ENCODE results near the gene NAALAD2.
"Not testable (repeated sequence)": the region's sequence is repeated elsewhere in the genome, so short reads cannot be mapped to it uniquely, and the experiment has no call there.

Gene NAALAD2

DNA sequence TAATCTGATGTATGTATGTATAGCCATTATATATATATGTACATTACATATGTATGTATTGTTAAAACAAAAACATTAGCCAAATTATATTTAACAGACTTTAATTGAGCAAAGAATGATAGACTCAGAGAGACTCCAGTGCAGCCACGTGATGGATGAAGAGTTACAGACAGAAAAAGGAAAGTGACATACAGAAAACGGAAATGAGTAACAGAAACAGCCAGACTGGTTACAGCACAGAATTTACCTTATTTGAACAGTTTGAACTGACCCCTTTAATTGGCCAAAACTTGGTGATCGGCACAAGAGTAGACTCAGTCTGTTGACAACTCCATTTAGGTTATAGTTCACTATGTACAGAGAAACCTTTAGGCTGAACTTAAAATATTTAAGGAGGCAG is 53.4 kb downstream of the NAALAD2 start:
- Histone ChIP-seq H3K9me3 (ENCODE audit: control insufficient read depth in 2 of 2, low read length in 2 of 2) (no peaks in the 10 kb centered on the region), H3K4me1 (ENCODE audit: control insufficient read depth in 2 of 2, insufficient read depth in 2 of 2, low read length in 2 of 2) (no peaks in the 10 kb centered on the region), H3K9ac (ENCODE audit: low read depth in 1 of 2, low read length in 2 of 2) (no peak overlapping the region), H3K27ac (ENCODE audit: low read depth in 2 of 2, low read length in 2 of 2) (no peak overlapping the region), H3K36me3 (ENCODE audit: control insufficient read depth in 2 of 2, insufficient read depth in 2 of 2, low read length in 2 of 2) (no peaks in the 10 kb centered on the region), H3K4me3 (ENCODE audit: low read length in 2 of 2) (no peak overlapping the region), H3K27me3 (ENCODE audit: control insufficient read depth in 2 of 2, insufficient read depth in 2 of 2, low read length in 2 of 2) (no peaks in the 10 kb centered on the region)

- Histone ChIP-seq H3K9ac (ENCODE audit: low read depth in 1 of 2, low read length in 2 of 2) (no peak overlapping the region), H3K9me3 (ENCODE audit: control insufficient read depth in 2 of 2, low read length in 2 of 2) (no peaks in the 10 kb centered on the region), H3K27ac (ENCODE audit: low read depth in 2 of 2, low read length in 2 of 2) (no peak overlapping the region), H3K36me3 (ENCODE audit: control insufficient read depth in 2 of 2, insufficient read depth in 2 of 2, low read length in 2 of 2) (no peaks in the 10 kb centered on the region), H3K4me1 (ENCODE audit: control insufficient read depth in 2 of 2, insufficient read depth in 2 of 2, low read length in 2 of 2) (no peaks in the 10 kb centered on the region), H3K27me3 (ENCODE audit: control insufficient read depth in 2 of 2, insufficient read depth in 2 of 2, low read length in 2 of 2) (no peaks in the 10 kb centered on the region), H3K4me3 (ENCODE audit: low read length in 2 of 2) (no peak overlapping the region)
These were observed 54.5 kb downstream of the NAALAD2 start for GRCh38 chr11:90189011-90189410.

GRCh38 chr11:90192869-90193582 is 58.6 kb downstream of the NAALAD2 start:
- H3K27me3 ChIP-seq (ENCODE audit: control insufficient read depth in 2 of 2, insufficient read depth in 2 of 2, low read length in 2 of 2) = no peaks in the 10 kb centered on the region
- no peaks in the 10 kb centered on the region for H3K4me1 ChIP-seq (ENCODE audit: control insufficient read depth in 2 of 2, insufficient read depth in 2 of 2, low read length in 2 of 2)
- no peak overlapping the region for H3K9ac ChIP-seq (ENCODE audit: low read depth in 1 of 2, low read length in 2 of 2)

DNA sequence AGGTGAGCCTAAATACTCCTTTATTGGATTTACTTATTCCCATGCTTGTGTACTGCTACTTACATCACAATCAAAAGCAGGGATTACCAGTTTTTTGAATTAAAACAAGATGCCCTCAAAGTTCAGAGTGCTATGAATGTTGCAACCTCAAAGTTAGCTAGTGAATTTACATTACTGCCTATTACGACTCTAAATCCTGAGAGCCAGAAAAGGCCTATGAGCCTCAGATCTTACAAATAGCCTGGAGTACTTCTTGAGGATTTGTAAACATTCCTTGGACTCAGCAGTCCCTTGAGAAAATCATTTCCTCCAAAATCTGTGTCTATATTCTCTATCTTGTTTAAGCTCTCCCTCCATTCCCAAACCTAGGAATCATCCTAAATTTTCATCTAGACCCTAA is 62.9 kb downstream of the NAALAD2 start:
- Histone ChIP-seq H3K4me3 (ENCODE audit: low read length in 2 of 2) (no peak overlapping the region), H3K4me1 (ENCODE audit: control insufficient read depth in 2 of 2, insufficient read depth in 2 of 2, low read length in 2 of 2) (no peaks in the 10 kb centered on the region), H3K27me3 (ENCODE audit: control insufficient read depth in 2 of 2, insufficient read depth in 2 of 2, low read length in 2 of 2) (no peaks in the 10 kb centered on the region), H3K27ac (ENCODE audit: low read depth in 2 of 2, low read length in 2 of 2) (no peak overlapping the region), H3K9ac (ENCODE audit: low read depth in 1 of 2, low read length in 2 of 2) (no peak overlapping the region), H3K36me3 (ENCODE audit: control insufficient read depth in 2 of 2, insufficient read depth in 2 of 2, low read length in 2 of 2) (peaks cover 13 to 16% of the 10 kb centered on the region in 2 donors), H3K9me3 (ENCODE audit: control insufficient read depth in 2 of 2, low read length in 2 of 2) (no peaks in the 10 kb centered on the region)

More at GRCh38 chr11:90192869-90193582, 58.6 kb downstream of the NAALAD2 start:
- Histone ChIP-seq H3K4me3 (ENCODE audit: low read length in 2 of 2) (no peak overlapping the region), H3K9me3 (ENCODE audit: control insufficient read depth in 2 of 2, low read length in 2 of 2) (no peaks in the 10 kb centered on the region), H3K27ac (ENCODE audit: low read depth in 2 of 2, low read length in 2 of 2) (no peak overlapping the region), H3K36me3 (ENCODE audit: control insufficient read depth in 2 of 2, insufficient read depth in 2 of 2, low read length in 2 of 2) (peaks cover 2 to 6% of the 10 kb centered on the region in 2 donors)

DNA sequence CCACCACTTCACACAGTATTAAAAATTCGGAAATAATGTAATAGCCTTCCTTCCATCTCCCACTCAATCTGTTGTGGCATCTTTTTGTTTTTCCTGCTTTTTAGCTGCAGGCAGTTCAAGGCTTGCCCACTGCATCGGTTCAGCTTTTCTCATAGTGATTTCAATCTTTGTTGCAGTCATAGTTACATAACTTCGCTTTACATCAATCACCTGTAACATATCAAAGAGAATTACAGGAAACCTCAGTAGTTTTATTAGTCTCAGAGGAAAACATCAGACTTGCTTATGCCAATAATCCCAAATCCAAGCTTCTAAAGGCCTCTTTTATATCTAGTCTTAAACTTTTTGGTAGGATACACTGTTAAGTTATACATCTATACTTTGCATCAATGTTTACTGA is 67.9 kb downstream of the NAALAD2 start:
- no peaks in the 10 kb centered on the region for H3K27me3 ChIP-seq (ENCODE audit: control insufficient read depth in 2 of 2, insufficient read depth in 2 of 2, low read length in 2 of 2)
- H3K9ac ChIP-seq (ENCODE audit: low read depth in 1 of 2, low read length in 2 of 2) = no peak overlapping the region
- H3K4me1 ChIP-seq (ENCODE audit: control insufficient read depth in 2 of 2, insufficient read depth in 2 of 2, low read length in 2 of 2) = no peaks in the 10 kb centered on the region
- no peak overlapping the region for H3K27ac ChIP-seq (ENCODE audit: low read depth in 2 of 2, low read length in 2 of 2)
- H3K36me3 ChIP-seq (ENCODE audit: control insufficient read depth in 2 of 2, insufficient read depth in 2 of 2, low read length in 2 of 2) = peaks cover 21 to 28% of the 10 kb centered on the region in 2 donors
- no peak overlapping the region for H3K4me3 ChIP-seq (ENCODE audit: low read length in 2 of 2)
- no peaks in the 10 kb centered on the region for H3K9me3 ChIP-seq (ENCODE audit: control insufficient read depth in 2 of 2, low read length in 2 of 2)

DNA sequence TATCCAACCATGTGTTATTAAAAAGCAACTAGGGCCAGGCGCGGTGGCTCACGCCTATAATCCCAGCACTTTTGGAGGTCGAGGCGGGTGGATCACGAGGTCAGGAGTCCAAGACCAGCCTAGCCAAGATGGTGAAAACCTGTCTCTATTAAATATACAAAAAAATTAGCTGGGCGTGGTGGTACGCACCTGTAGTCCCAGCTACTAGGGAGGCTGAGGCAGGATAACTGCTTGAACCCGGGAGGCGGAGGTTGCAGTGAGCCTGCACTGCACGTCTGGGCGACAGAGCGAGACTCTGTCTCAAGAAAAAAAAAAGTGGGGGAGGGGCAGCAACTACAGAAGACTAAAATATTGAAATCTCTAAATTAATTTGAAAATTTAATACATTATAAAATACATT is 69.9 kb downstream of the NAALAD2 start:
- no peak overlapping the region for H3K9ac ChIP-seq (ENCODE audit: low read depth in 1 of 2, low read length in 2 of 2)
- no peak overlapping the region for H3K27ac ChIP-seq (ENCODE audit: low read depth in 2 of 2, low read length in 2 of 2)
- H3K4me3 ChIP-seq (ENCODE audit: low read length in 2 of 2) = no peak overlapping the region
- H3K36me3 ChIP-seq (ENCODE audit: control insufficient read depth in 2 of 2, insufficient read depth in 2 of 2, low read length in 2 of 2) = peaks cover 17 to 37% of the 10 kb centered on the region in 2 donors
- no peaks in the 10 kb centered on the region for H3K27me3 ChIP-seq (ENCODE audit: control insufficient read depth in 2 of 2, insufficient read depth in 2 of 2, low read length in 2 of 2)
- no peaks in the 10 kb centered on the region for H3K9me3 ChIP-seq (ENCODE audit: control insufficient read depth in 2 of 2, low read length in 2 of 2)
- H3K4me1 ChIP-seq (ENCODE audit: control insufficient read depth in 2 of 2, insufficient read depth in 2 of 2, low read length in 2 of 2) = no peaks in the 10 kb centered on the region

- Histone ChIP-seq H3K4me3 (ENCODE audit: low read length in 2 of 2) (no peak overlapping the region), H3K4me1 (ENCODE audit: control insufficient read depth in 2 of 2, insufficient read depth in 2 of 2, low read length in 2 of 2) (no peaks in the 10 kb centered on the region), H3K36me3 (ENCODE audit: control insufficient read depth in 2 of 2, insufficient read depth in 2 of 2, low read length in 2 of 2) (peaks cover 22 to 43% of the 10 kb centered on the region in 2 donors), H3K27me3 (ENCODE audit: control insufficient read depth in 2 of 2, insufficient read depth in 2 of 2, low read length in 2 of 2) (no peaks in the 10 kb centered on the region), H3K27ac (ENCODE audit: low read depth in 2 of 2, low read length in 2 of 2) (no peak overlapping the region), H3K9ac (ENCODE audit: low read depth in 1 of 2, low read length in 2 of 2) (no peak overlapping the region), H3K9me3 (ENCODE audit: control insufficient read depth in 2 of 2, low read length in 2 of 2) (no peaks in the 10 kb centered on the region)
These were observed 70.6 kb downstream of the NAALAD2 start for GRCh38 chr11:90204832-90205646.

GRCh38 chr11:90207992-90208391 is 73.5 kb downstream of the NAALAD2 start:
- peaks cover 22 to 35% of the 10 kb centered on the region in 2 donors for H3K36me3 ChIP-seq (ENCODE audit: control insufficient read depth in 2 of 2, insufficient read depth in 2 of 2, low read length in 2 of 2)
- H3K4me1 ChIP-seq (ENCODE audit: control insufficient read depth in 2 of 2, insufficient read depth in 2 of 2, low read length in 2 of 2); H3K27me3 ChIP-seq (ENCODE audit: control insufficient read depth in 2 of 2, insufficient read depth in 2 of 2, low read length in 2 of 2); H3K4me3 ChIP-seq (ENCODE audit: low read length in 2 of 2); H3K9me3 ChIP-seq (ENCODE audit: control insufficient read depth in 2 of 2, low read length in 2 of 2); H3K27ac ChIP-seq (ENCODE audit: low read depth in 2 of 2, low read length in 2 of 2); H3K9ac ChIP-seq (ENCODE audit: low read depth in 1 of 2, low read length in 2 of 2): not testable (repeated sequence)

DNA sequence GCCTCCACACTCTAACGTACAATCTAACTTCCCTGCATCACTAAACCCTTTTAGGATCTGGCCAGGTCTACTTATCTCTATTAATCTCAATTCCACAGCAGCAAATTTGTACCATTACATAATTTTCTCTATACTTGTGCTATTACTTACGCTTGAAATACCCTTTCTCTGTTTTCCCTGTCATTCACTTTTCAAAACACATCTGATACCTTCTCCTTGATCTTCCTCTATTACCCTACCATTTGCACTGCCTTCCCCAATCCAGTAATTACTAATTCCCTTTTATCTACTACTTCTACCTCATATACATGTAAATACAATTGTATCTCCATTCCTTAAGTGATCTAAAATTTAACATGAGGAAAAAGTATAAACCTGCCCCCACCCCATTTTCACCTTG is 74.4 kb downstream of the NAALAD2 start:
- no peaks in the 10 kb centered on the region for H3K4me1 ChIP-seq (ENCODE audit: control insufficient read depth in 2 of 2, insufficient read depth in 2 of 2, low read length in 2 of 2)
- no peak overlapping the region for H3K9ac ChIP-seq (ENCODE audit: low read depth in 1 of 2, low read length in 2 of 2)
- H3K27ac ChIP-seq (ENCODE audit: low read depth in 2 of 2, low read length in 2 of 2) = no peak overlapping the region
- H3K9me3 ChIP-seq (ENCODE audit: control insufficient read depth in 2 of 2, low read length in 2 of 2) = no peaks in the 10 kb centered on the region
- no peaks in the 10 kb centered on the region for H3K27me3 ChIP-seq (ENCODE audit: control insufficient read depth in 2 of 2, insufficient read depth in 2 of 2, low read length in 2 of 2)
- no peak overlapping the region for H3K4me3 ChIP-seq (ENCODE audit: low read length in 2 of 2)
- H3K36me3 ChIP-seq (ENCODE audit: control insufficient read depth in 2 of 2, insufficient read depth in 2 of 2, low read length in 2 of 2) = peaks cover 29 to 41% of the 10 kb centered on the region in 2 donors

DNA sequence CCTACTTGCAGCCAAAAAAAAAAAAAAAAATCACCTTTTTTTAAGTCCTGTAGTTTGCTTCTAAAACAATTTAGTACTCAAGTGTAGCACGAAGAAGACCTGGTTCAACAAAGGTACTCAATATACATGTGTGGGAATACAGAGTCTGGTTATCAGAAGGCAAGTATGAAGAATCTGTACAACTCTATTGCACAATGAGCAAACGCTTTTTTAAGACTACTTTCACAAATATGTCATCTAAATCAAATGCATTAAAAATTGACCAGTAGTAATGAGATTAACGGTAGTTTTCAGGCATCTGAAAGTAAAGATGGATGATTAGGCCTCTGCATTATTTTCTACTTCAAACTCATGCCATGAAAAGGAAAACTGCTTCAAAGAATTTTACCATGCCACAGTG is 78.9 kb downstream of the NAALAD2 start:
- Histone ChIP-seq H3K9me3 (ENCODE audit: control insufficient read depth in 2 of 2, low read length in 2 of 2) (no peaks in the 10 kb centered on the region), H3K27me3 (ENCODE audit: control insufficient read depth in 2 of 2, insufficient read depth in 2 of 2, low read length in 2 of 2) (no peaks in the 10 kb centered on the region), H3K36me3 (ENCODE audit: control insufficient read depth in 2 of 2, insufficient read depth in 2 of 2, low read length in 2 of 2) (peaks cover 22 to 33% of the 10 kb centered on the region in 2 donors), H3K4me3 (ENCODE audit: low read length in 2 of 2) (no peak overlapping the region), H3K9ac (ENCODE audit: low read depth in 1 of 2, low read length in 2 of 2) (no peak overlapping the region), H3K4me1 (ENCODE audit: control insufficient read depth in 2 of 2, insufficient read depth in 2 of 2, low read length in 2 of 2) (no peaks in the 10 kb centered on the region), H3K27ac (ENCODE audit: low read depth in 2 of 2, low read length in 2 of 2) (no peak overlapping the region)
